ENCODE data around the gene MADCAM1.

- no peak for TF ChIP-seq CTCF (conservative IDR thresholded peaks at IDR 0.05; ENCODE audit: low read depth, low read length)
- no peak for TF ChIP-seq EZH2 (IDR thresholded peaks at IDR 0.05; ENCODE audit: borderline replicate concordance, low read depth, low read length, poor library complexity, severe bottlenecking)
These were observed 4.2 kb upstream of the MADCAM1 start for GRCh38 chr19:492091-492531.
